ENCODE results near the gene MISP3.

The MISP3 gene

GRCh38 chr19:14114439-14114838, 41.9 kb downstream of the MISP3 start:
- Histone ChIP-seq H3K27me3 (ENCODE audit: low read length) (no peaks in the 10 kb centered on the region), H3K9ac (ENCODE audit: low read length) (no peak overlapping the region), H3K79me2 (ENCODE audit: insufficient read depth, low read length) (peaks cover 34% of the 10 kb centered on the region), H3K9me2 (replicated peaks; ENCODE audit: insufficient read depth, low read length) (no peaks in the 10 kb centered on the region), H2AFZ (ENCODE audit: low read depth, low read length, severe bottlenecking) (no peak overlapping the region), H3K4me3 (ENCODE audit: insufficient read depth, low read length, poor library complexity, severe bottlenecking) (no peak overlapping the region), H3K36me3 (ENCODE audit: low read length) (no peaks in the 10 kb centered on the region), H3F3A (ENCODE audit: insufficient read depth) (peaks cover 11% of the 10 kb centered on the region), H3K9me3 (ENCODE audit: insufficient read depth, low read length) (no peaks in the 10 kb centered on the region), H4K20me1 (ENCODE audit: low read depth, low read length) (0 out of 2 replicates have a peak, but pooled peaks cover 3% of the 10 kb centered on the region), H3K4me2 (ENCODE audit: low read depth, low read length, poor library complexity, severe bottlenecking) (no peak overlapping the region), H3K27ac (ENCODE audit: low read depth, low read length) (no peak overlapping the region)
- TF ChIP-seq EZH2phosphoT487 (conservative IDR thresholded peaks at IDR 0.05; ENCODE audit: low read length) (no peak), CTCF (IDR thresholded peaks at IDR 0.05; ENCODE audit: insufficient read depth, low read length, poor library complexity, severe bottlenecking) (no peak)

- peaks cover 15% of the 10 kb centered on the region for H3F3A ChIP-seq (ENCODE audit: insufficient read depth)
- peak overlapping the region; percentile 5 for H3K4me2 ChIP-seq (ENCODE audit: low read depth, low read length, poor library complexity, severe bottlenecking)
- H3K9me2 ChIP-seq (replicated peaks; ENCODE audit: insufficient read depth, low read length): no peaks in the 10 kb centered on the region
- no peaks in the 10 kb centered on the region for H3K36me3 ChIP-seq (ENCODE audit: low read length)
- no peak overlapping the region for H2AFZ ChIP-seq (ENCODE audit: low read depth, low read length, severe bottlenecking)
- H3K4me3 ChIP-seq (ENCODE audit: insufficient read depth, low read length, poor library complexity, severe bottlenecking): no peak overlapping the region
- 0 out of 2 replicates have a peak, but pooled peaks cover 3% of the 10 kb centered on the region for H4K20me1 ChIP-seq (ENCODE audit: low read depth, low read length)
- peaks cover 34% of the 10 kb centered on the region for H3K79me2 ChIP-seq (ENCODE audit: insufficient read depth, low read length)
- H3K27ac ChIP-seq (ENCODE audit: low read depth, low read length): no peak overlapping the region
- H3K27me3 ChIP-seq (ENCODE audit: low read length): no peaks in the 10 kb centered on the region
- no peaks in the 10 kb centered on the region for H3K9me3 ChIP-seq (ENCODE audit: insufficient read depth, low read length)
- TF ChIP-seq EZH2phosphoT487 (conservative IDR thresholded peaks at IDR 0.05; ENCODE audit: low read length) (no peak), CTCF (IDR thresholded peaks at IDR 0.05; ENCODE audit: insufficient read depth, low read length, poor library complexity, severe bottlenecking) (peak; percentile 34)
- no peak overlapping the region for H3K9ac ChIP-seq (ENCODE audit: low read length)
Measured at GRCh38 chr19:14114854-14115253, 42.3 kb downstream of the MISP3 start.

GRCh38 chr19:14115756-14116155, 43.2 kb downstream of the MISP3 start:
- peaks cover 32% of the 10 kb centered on the region for H3K79me2 ChIP-seq (ENCODE audit: insufficient read depth, low read length)
- H3K27me3 ChIP-seq (ENCODE audit: low read length): no peaks in the 10 kb centered on the region
- H3K9me3 ChIP-seq (ENCODE audit: insufficient read depth, low read length): no peaks in the 10 kb centered on the region
- TF ChIP-seq EZH2phosphoT487 (conservative IDR thresholded peaks at IDR 0.05; ENCODE audit: low read length) (no peak), CTCF (IDR thresholded peaks at IDR 0.05; ENCODE audit: insufficient read depth, low read length, poor library complexity, severe bottlenecking) (no peak)
- H3K27ac ChIP-seq (ENCODE audit: low read depth, low read length): no peak overlapping the region
- peak overlapping the region; percentile 97 for H3K4me3 ChIP-seq (ENCODE audit: insufficient read depth, low read length, poor library complexity, severe bottlenecking)
- peak overlapping the region; percentile 83; the same call in 1 of the 2 replicates for H3K9ac ChIP-seq (ENCODE audit: low read length)
- peak overlapping the region; percentile 87 for H3K4me2 ChIP-seq (ENCODE audit: low read depth, low read length, poor library complexity, severe bottlenecking)
- H3F3A ChIP-seq (ENCODE audit: insufficient read depth): peaks cover 20% of the 10 kb centered on the region
- H3K36me3 ChIP-seq (ENCODE audit: low read length): no peaks in the 10 kb centered on the region
- H2AFZ ChIP-seq (ENCODE audit: low read depth, low read length, severe bottlenecking): no peak overlapping the region
- 0 out of 2 replicates have a peak, but pooled peaks cover 3% of the 10 kb centered on the region for H4K20me1 ChIP-seq (ENCODE audit: low read depth, low read length)
- H3K9me2 ChIP-seq (replicated peaks; ENCODE audit: insufficient read depth, low read length): no peaks in the 10 kb centered on the region
